Suppressor macrophage treated with lipopolysaccharide for 4 hours (primary cell): ENCODE data around the gene CCDC88C.
"Not testable (repeated sequence)": the region's sequence is repeated elsewhere in the genome, so short reads cannot be mapped to it uniquely, and the experiment has no call there.

ENCODE experiments used
- DNase-seq: peaks from one replicate; pipeline ENCODE4 v3.0.0-alpha.2; 2020

Gene CCDC88C

GRCh38 chr14:91417120-91417982, at the start of gene CCDC88C:
Gene CCDC88C (minus strand): TSS chr14:91417820. CDS start chr14:91417690, 130 bp downstream.
- peak; percentile 78 for DNase-seq

GRCh38 chr14:91466192-91466591, 48.6 kb upstream of the CCDC88C start:
- no peak for DNase-seq

- no peak for DNase-seq
These were observed 47.1 kb upstream of the CCDC88C start for GRCh38 chr14:91464615-91465205.

- DNase-seq: no peak
These were observed 41.0 kb upstream of the CCDC88C start for GRCh38 chr14:91458612-91459011.

GRCh38 chr14:91456283-91456682, 38.7 kb upstream of the CCDC88C start:
- no peak for DNase-seq

- DNase-seq: no peak
These were observed 37.0 kb upstream of the CCDC88C start for GRCh38 chr14:91454580-91454979.

GRCh38 chr14:91454155-91454554, 36.5 kb upstream of the CCDC88C start:
- DNase-seq: no peak

GRCh38 chr14:91453744-91454143, 36.1 kb upstream of the CCDC88C start:
- DNase-seq: no peak

GRCh38 chr14:91444335-91445020, 26.9 kb upstream of the CCDC88C start:
- DNase-seq: no peak

- no peak for DNase-seq
These were observed 21.7 kb upstream of the CCDC88C start for GRCh38 chr14:91439345-91439744.

- DNase-seq: no peak
These were observed 21.2 kb upstream of the CCDC88C start for GRCh38 chr14:91438845-91439244.

- DNase-seq: not testable (repeated sequence)
These were observed 18.6 kb upstream of the CCDC88C start for GRCh38 chr14:91436266-91436665.

- no peak for DNase-seq
These were observed 11.8 kb upstream of the CCDC88C start for GRCh38 chr14:91429385-91429784.

- not testable (repeated sequence) for DNase-seq
These were observed 11.3 kb upstream of the CCDC88C start for GRCh38 chr14:91428931-91429330.

GRCh38 chr14:91425531-91425944, 7.9 kb upstream of the CCDC88C start:
- DNase-seq: peak; percentile 44

GRCh38 chr14:91424813-91425530, 7.4 kb upstream of the CCDC88C start:
- no peak for DNase-seq

GRCh38 chr14:91420686-91421085, 3.1 kb upstream of the CCDC88C start:
- DNase-seq: no peak

GRCh38 chr14:91419451-91419850, 1.8 kb upstream of the CCDC88C start:
- no peak for DNase-seq

- DNase-seq: no peak
These were observed 1.4 kb upstream of the CCDC88C start for GRCh38 chr14:91419044-91419397.

- peak; percentile 71 for DNase-seq
These were observed 895 bp upstream of the CCDC88C start for GRCh38 chr14:91418387-91419043.

GRCh38 chr14:91417983-91418386, 365 bp upstream of the CCDC88C start:
- DNase-seq: peak; percentile 61

- no peak for DNase-seq
These were observed 888 bp downstream of the CCDC88C start for GRCh38 chr14:91416744-91417119.
